Cardiac muscle cell (in vitro differentiated cells and primary cell): ENCODE results near the gene POLR3C. TPM values are rescaled to one million over a fixed set of nuclear protein-coding genes. Genes with fewer than 3 reads are reported as not detected.

Source experiments
- DNase-seq, 2 donors: peaks; one replicate each; pipeline versions ENCODE4 v3.0.0 to v3.0.0-alpha.2; 2010 to 2017; ENCODE audit warnings: low read depth in 1 of 2, low spot score in 1 of 2
- H3K27ac ChIP-seq: fragments of 200-600 bp; sonication (generic); 2 replicates; pipeline ENCODE4 v1.5.1; 2016
- H3K27me3 ChIP-seq: fragments of 200-600 bp; sonication (generic); 2 replicates; pipeline ENCODE4 v1.6.0; 2016; ENCODE audit warnings: control low read depth
- H3K36me3 ChIP-seq: fragments of 200-600 bp; sonication (generic); 2 replicates; pipeline ENCODE4 v1.5.1; 2016; ENCODE audit warnings: control low read depth
- H3K4me1 ChIP-seq: fragments of 200-600 bp; sonication (generic); 2 replicates; pipeline ENCODE4 v1.8.1; 2017; ENCODE audit warnings: low read depth, mild to moderate bottlenecking, mixed run types
- H3K4me3 ChIP-seq: fragments of 200-600 bp; sonication (generic); 2 replicates; pipeline ENCODE4 v1.5.1; 2016; ENCODE audit warnings: mild to moderate bottlenecking
- H3K9me3 ChIP-seq: fragments of 200-600 bp; sonication (generic); 2 replicates; pipeline ENCODE4 v1.5.1; 2017; ENCODE audit warnings: low read depth, mild to moderate bottlenecking, control low read depth
- polyA plus RNA-seq: library from polyadenylated mRNA; unstranded; fragments of >200 nt; fragmentation: Nextera tagmentation; extraction: Ambion mirVana; gene quantifications from 2 replicates; pipeline ENCODE4 v1.2.1, GENCODE V29; 2016
- total RNA-seq: library from RNA; depleted of rRNA; stranded (reverse); fragments of >200 nt; gene quantifications from 2 replicates; pipeline ENCODE4 v1.2.3, GENCODE V29; 2016
- TF ChIP-seq, protein P1 (sequence below): IDR thresholded peaks from 2 replicates; pipeline ENCODE4 v1.5.1; 2012; ENCODE audit warnings: low read depth, mild to moderate bottlenecking, low read length

POLR3C gene
- total and polyA plus RNA-seq, 2 experiments from 2014 or later, result 31.4 to 33.2 TPM

DNA sequence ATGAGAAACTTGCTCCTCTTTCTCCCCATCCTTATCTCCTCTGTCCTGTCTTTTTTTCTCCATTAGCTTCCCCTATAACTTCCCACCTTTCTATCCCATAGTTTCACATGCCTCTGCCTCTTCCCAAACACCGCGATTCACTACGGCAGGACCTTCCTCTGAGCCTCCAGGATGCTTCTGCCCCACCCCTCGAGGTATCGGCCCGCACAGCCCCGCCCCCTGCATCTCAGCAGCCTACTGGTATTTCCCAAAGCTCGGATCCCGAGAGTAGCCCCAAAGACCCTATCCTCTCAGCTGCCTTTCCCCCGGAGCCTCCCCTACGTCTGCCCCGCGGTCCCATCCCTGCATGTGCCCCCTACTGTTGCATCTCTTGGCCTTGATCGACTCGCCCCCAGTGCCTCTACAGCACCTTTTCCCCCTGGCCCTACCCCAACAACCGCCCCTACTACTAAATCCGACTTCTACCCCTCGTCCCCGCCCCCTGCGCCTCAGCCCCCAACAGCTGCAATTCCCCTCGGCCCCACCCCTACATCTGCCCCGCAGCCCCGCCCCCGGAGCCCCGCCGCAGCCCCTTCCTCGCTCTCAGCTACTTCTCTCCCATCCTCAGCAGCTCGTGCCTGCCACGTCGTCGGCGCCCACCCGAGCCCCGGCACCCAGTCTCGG lies 34.4 kb downstream of the POLR3C start:
- H3K27ac ChIP-seq, result peak overlapping the region; percentile 82
- H3K4me1 ChIP-seq, result no peaks in the 10 kb centered on the region
- peak overlapping the region; percentile 73 for H3K4me3 ChIP-seq
- H3K27me3 ChIP-seq, result no peaks in the 10 kb centered on the region
- peaks cover 16% of the 10 kb centered on the region for H3K36me3 ChIP-seq
- H3K9me3 ChIP-seq, result no peaks in the 10 kb centered on the region
- TF ChIP-seq, protein P1, sequence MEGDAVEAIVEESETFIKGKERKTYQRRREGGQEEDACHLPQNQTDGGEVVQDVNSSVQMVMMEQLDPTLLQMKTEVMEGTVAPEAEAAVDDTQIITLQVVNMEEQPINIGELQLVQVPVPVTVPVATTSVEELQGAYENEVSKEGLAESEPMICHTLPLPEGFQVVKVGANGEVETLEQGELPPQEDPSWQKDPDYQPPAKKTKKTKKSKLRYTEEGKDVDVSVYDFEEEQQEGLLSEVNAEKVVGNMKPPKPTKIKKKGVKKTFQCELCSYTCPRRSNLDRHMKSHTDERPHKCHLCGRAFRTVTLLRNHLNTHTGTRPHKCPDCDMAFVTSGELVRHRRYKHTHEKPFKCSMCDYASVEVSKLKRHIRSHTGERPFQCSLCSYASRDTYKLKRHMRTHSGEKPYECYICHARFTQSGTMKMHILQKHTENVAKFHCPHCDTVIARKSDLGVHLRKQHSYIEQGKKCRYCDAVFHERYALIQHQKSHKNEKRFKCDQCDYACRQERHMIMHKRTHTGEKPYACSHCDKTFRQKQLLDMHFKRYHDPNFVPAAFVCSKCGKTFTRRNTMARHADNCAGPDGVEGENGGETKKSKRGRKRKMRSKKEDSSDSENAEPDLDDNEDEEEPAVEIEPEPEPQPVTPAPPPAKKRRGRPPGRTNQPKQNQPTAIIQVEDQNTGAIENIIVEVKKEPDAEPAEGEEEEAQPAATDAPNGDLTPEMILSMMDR, result no peak
- peak; percentile 49 to 65 for DNase-seq

- DNase-seq, result peak; percentile 97 to 98
- Histone ChIP-seq H3K4me3 (peak within 1 kb of the TSS; percentile 73), H3K4me1 (no peaks in the 10 kb centered on the region), H3K36me3 (peaks cover 12% of the 10 kb centered on the region), H3K27ac (peak within 1 kb of the TSS; percentile 82), H3K9me3 (no peaks in the 10 kb centered on the region), H3K27me3 (no peaks in the 10 kb centered on the region)
- TF ChIP-seq, protein P1, result no peak
Observed at GRCh38 chr1:145858901-145859490, 35.0 kb downstream of the POLR3C start, which contains the start of gene PIAS3. TSS of gene PIAS3 (minus strand) at chr1:145859081. CDS start at chr1:145858990, 91 bp downstream.

DNA sequence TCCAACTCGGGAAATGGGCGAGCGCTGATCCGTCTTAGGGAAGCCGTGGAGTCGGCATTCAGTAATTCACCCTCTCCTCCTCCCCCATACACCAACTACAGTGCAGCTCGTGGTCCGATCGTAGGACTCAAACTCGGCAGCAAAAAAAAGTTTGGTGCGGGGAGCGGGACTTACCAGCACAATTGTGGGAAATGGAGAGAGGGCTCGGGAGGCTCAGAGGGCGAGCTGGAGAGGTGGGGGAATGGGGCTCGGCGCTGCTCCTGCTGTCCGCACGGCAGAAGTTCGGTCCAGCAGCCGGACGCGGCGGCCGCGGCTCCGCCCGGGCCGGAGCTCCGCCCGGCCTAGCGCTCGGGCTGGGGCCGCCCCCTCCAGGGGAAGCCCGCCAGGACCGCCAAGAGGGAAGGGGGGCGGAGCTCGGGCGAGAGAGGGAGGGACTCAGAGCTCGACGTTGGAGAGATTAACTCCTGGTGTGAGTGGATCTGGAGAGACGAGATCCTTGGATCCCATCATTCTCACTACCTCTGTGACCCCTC lies 35.6 kb downstream of the POLR3C start:
- H3K27ac ChIP-seq, result peak overlapping the region; percentile 82
- H3K4me3 ChIP-seq, result peak overlapping the region; percentile 73
- peaks cover 6% of the 10 kb centered on the region for H3K36me3 ChIP-seq
- H3K27me3 ChIP-seq, result no peaks in the 10 kb centered on the region
- H3K4me1 ChIP-seq, result no peaks in the 10 kb centered on the region
- H3K9me3 ChIP-seq, result no peaks in the 10 kb centered on the region
- TF ChIP-seq, protein P1, result no peak
- peak; percentile 93 to 94 for DNase-seq

- Histone ChIP-seq H3K27me3 (no peaks in the 10 kb centered on the region), H3K4me1 (no peaks in the 10 kb centered on the region), H3K36me3 (no peaks in the 10 kb centered on the region), H3K9me3 (no peaks in the 10 kb centered on the region), H3K4me3 (no peak overlapping the region), H3K27ac (no peak overlapping the region)
- TF ChIP-seq, protein P1, result no peak
- no peak for DNase-seq
Observed at GRCh38 chr1:145863282-145864018, 39.5 kb downstream of the POLR3C start.

DNA sequence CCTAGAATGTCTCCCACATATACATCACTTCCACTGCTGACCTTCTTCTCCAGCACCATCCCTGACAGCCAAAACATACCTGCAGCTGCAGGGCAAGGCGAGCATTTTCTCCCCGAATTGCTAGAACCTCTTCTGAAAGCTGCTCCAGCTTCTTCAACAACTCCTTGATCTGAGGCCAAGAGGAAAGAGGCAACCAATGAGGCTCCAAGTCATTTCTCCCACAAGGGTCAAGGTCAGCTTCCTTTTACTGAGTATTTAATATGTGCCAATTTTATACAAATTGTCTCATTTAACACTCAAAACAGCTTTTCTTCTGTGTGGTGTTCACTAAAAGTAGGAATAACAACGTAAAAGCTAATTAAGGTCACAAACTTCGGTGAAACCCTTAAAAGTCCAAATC lies 44.2 kb downstream of the POLR3C start:
- no peaks in the 10 kb centered on the region for H3K4me1 ChIP-seq
- no peak overlapping the region for H3K27ac ChIP-seq
- no peak for DNase-seq
- H3K4me3 ChIP-seq, result no peak overlapping the region
- no peaks in the 10 kb centered on the region for H3K36me3 ChIP-seq
- H3K9me3 ChIP-seq, result no peaks in the 10 kb centered on the region
- TF ChIP-seq, protein P1, result no peak
- H3K27me3 ChIP-seq, result peaks cover 21% of the 10 kb centered on the region
